Measurements from ENCODE around the gene KIF2A.

DNA sequence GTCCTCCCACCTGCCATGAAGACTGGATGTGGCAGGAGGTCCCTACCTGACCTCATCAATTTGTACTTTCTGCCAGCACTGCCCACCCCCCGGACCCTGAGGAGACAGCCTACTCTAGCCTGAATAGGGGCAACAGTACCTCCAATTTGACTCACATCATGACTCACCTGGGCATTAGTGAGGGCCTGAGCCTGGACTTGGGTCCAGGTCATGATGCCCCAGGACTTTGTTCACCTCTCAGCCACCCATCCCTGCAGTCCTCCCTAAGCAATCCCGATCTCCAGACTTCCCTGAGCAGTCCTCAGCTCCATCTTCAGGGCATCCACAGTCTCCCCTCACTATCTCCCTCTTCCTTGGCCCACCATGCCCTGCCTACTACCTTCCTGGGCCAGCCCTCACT, 28.1 kb downstream of the KIF2A start:
- TF ChIP-seq CTCF (IDR thresholded peaks at IDR 0.05 in 8 of 11, conservative IDR thresholded peaks at IDR 0.05 in 3 of 11) (no peak), POLR2A (IDR thresholded peaks at IDR 0.05) (no peak)
